ENCODE data around the gene LDLRAD3.

The LDLRAD3 gene

GRCh38 chr11:36105743-36106581 lies 162.1 kb downstream of the LDLRAD3 start:
- no peak for DNase-seq
- in situ Hi-C loops (cut with MboI; ENCODE audit: low pct_unique_long_range_greater_than_20kb, low sequenced_read_pairs): no loop called here

- in situ Hi-C loops (cut with MboI; ENCODE audit: low pct_unique_long_range_greater_than_20kb, low sequenced_read_pairs): no loop called here
- DNase-seq: no peak
These were observed 163.7 kb downstream of the LDLRAD3 start for GRCh38 chr11:36107547-36107946.

GRCh38 chr11:36108881-36109589 lies 165.2 kb downstream of the LDLRAD3 start:
- in situ Hi-C loops (cut with MboI; ENCODE audit: low pct_unique_long_range_greater_than_20kb, low sequenced_read_pairs): no loop called here
- DNase-seq: no peak

- in situ Hi-C loops (cut with MboI; ENCODE audit: low pct_unique_long_range_greater_than_20kb, low sequenced_read_pairs): no loop called here
These were observed 165.7 kb downstream of the LDLRAD3 start for GRCh38 chr11:36109590-36109849.

GRCh38 chr11:36109850-36110606 lies 166.2 kb downstream of the LDLRAD3 start:
- in situ Hi-C loops (cut with MboI; ENCODE audit: low pct_unique_long_range_greater_than_20kb, low sequenced_read_pairs): no loop called here
- DNase-seq: no peak

More at GRCh38 chr11:36109590-36109849, 165.7 kb downstream of the LDLRAD3 start:
- DNase-seq: no peak

- DNase-seq: no peak
- in situ Hi-C loops (cut with MboI; ENCODE audit: low pct_unique_long_range_greater_than_20kb, low sequenced_read_pairs): no loop called here
These were observed 167.0 kb downstream of the LDLRAD3 start for GRCh38 chr11:36110668-36111410.

GRCh38 chr11:36114095-36114494 lies 170.2 kb downstream of the LDLRAD3 start:
- no peak for DNase-seq
- in situ Hi-C loops (cut with MboI; ENCODE audit: low pct_unique_long_range_greater_than_20kb, low sequenced_read_pairs): no loop called here

GRCh38 chr11:36115378-36115801 lies 171.5 kb downstream of the LDLRAD3 start:
- no peak for DNase-seq
- in situ Hi-C loops (cut with MboI; ENCODE audit: low pct_unique_long_range_greater_than_20kb, low sequenced_read_pairs): no loop called here

- DNase-seq: no peak
- in situ Hi-C loops (cut with MboI; ENCODE audit: low pct_unique_long_range_greater_than_20kb, low sequenced_read_pairs): no loop called here
These were observed 172.3 kb downstream of the LDLRAD3 start for GRCh38 chr11:36116161-36116560.

GRCh38 chr11:36118084-36118483 lies 174.2 kb downstream of the LDLRAD3 start:
- DNase-seq: no peak
- in situ Hi-C loops (cut with MboI; ENCODE audit: low pct_unique_long_range_greater_than_20kb, low sequenced_read_pairs): no loop called here

- DNase-seq: no peak
- in situ Hi-C loops (cut with MboI; ENCODE audit: low pct_unique_long_range_greater_than_20kb, low sequenced_read_pairs): no loop called here
These were observed 175.4 kb downstream of the LDLRAD3 start for GRCh38 chr11:36119300-36119699.

- in situ Hi-C loops (cut with MboI; ENCODE audit: low pct_unique_long_range_greater_than_20kb, low sequenced_read_pairs): no loop called here
These were observed 177.2 kb downstream of the LDLRAD3 start for GRCh38 chr11:36121054-36121453.

GRCh38 chr11:36122671-36123070 lies 178.8 kb downstream of the LDLRAD3 start:
- in situ Hi-C loops (cut with MboI; ENCODE audit: low pct_unique_long_range_greater_than_20kb, low sequenced_read_pairs): no loop called here
- no peak for DNase-seq

More at GRCh38 chr11:36121054-36121453, 177.2 kb downstream of the LDLRAD3 start:
- no peak for DNase-seq

- no peak for DNase-seq
- in situ Hi-C loops (cut with MboI; ENCODE audit: low pct_unique_long_range_greater_than_20kb, low sequenced_read_pairs): no loop called here
These were observed 179.7 kb downstream of the LDLRAD3 start for GRCh38 chr11:36123336-36124101.

GRCh38 chr11:36126678-36127077 lies 182.8 kb downstream of the LDLRAD3 start:
- no peak for DNase-seq
- in situ Hi-C loops (cut with MboI; ENCODE audit: low pct_unique_long_range_greater_than_20kb, low sequenced_read_pairs): loop anchor here (25.0 kb wide), 1 partner anchor 514 kb away; the partner anchor contains the start of gene FJX1

GRCh38 chr11:36127550-36127949 lies 183.7 kb downstream of the LDLRAD3 start:
- in situ Hi-C loops (cut with MboI; ENCODE audit: low pct_unique_long_range_greater_than_20kb, low sequenced_read_pairs): loop anchor here (25.0 kb wide), 1 partner anchor 515 kb away; the partner anchor contains the start of gene FJX1
- no peak for DNase-seq

- DNase-seq: no peak
- in situ Hi-C loops (cut with MboI; ENCODE audit: low pct_unique_long_range_greater_than_20kb, low sequenced_read_pairs): loop anchor here (25.0 kb wide), 1 partner anchor 518 kb away; the partner anchor contains the start of gene FJX1
These were observed 186.1 kb downstream of the LDLRAD3 start for GRCh38 chr11:36129955-36130354.

GRCh38 chr11:36130401-36130800 lies 186.5 kb downstream of the LDLRAD3 start:
- no peak for DNase-seq
- in situ Hi-C loops (cut with MboI; ENCODE audit: low pct_unique_long_range_greater_than_20kb, low sequenced_read_pairs): loop anchor here (25.0 kb wide), 1 partner anchor 518 kb away; the partner anchor contains the start of gene FJX1

Data from KBM-7 (cell line).